Upper lobe of left lung (tissue), 4 donors: ENCODE results near the gene CCL22.

ENCODE experiments used
- CTCF ChIP-seq, 6 experiments: fragments of 450-650 bp in 4 of 6; fragments of 200-600 bp in 2 of 6; sonication (generic) in 2 of 6; IDR thresholded peaks; one replicate each; pipeline ENCODE4 v1.5.1; 2016 to 2019; ENCODE audit warnings: antibody characterized with exemption in 6 of 6
- POLR2A ChIP-seq, 4 donors: fragments of 450-650 bp; IDR thresholded peaks; one replicate each; pipeline ENCODE4 v1.5.1; 2016 to 2017; ENCODE audit warnings: antibody characterized with exemption in 4 of 4, mild to moderate bottlenecking in 2 of 4

GRCh38 chr16:57329718-57330327 is 28.8 kb upstream of the CCL22 start:
- TF ChIP-seq CTCF (IDR thresholded peaks at IDR 0.05) (no peak), POLR2A (IDR thresholded peaks at IDR 0.05) (no peak)
